Measurements from ENCODE around the gene RAB3IL1. TPM values are rescaled to one million over a fixed set of nuclear protein-coding genes. Genes with fewer than 3 reads are reported as not detected.

Gene RAB3IL1
- total and polyA plus RNA-seq, 8 donors: 9.3 to 15.4 (median 11.1) TPM

GRCh38 chr11:61851900-61852295 lies 65.5 kb downstream of the RAB3IL1 start:
- no peak for TF ChIP-seq CTCF (IDR thresholded peaks at IDR 0.05)
- Histone ChIP-seq H3K4me3 (no peak overlapping the region), H3K9me3 (no peaks in the 10 kb centered on the region), H3K27ac (no peak overlapping the region), H3K36me3 (peaks cover 0 to 85% of the 10 kb centered on the region in 2 donors), H3K27me3 (no peaks in the 10 kb centered on the region), H3K4me1 (no peaks in the 10 kb centered on the region)
- DNase-seq (no peak), ATAC-seq (no peak)
- intact Hi-C loops (cut with DNase I): no loop called here

GRCh38 chr11:61851113-61851899 lies 66.1 kb downstream of the RAB3IL1 start:
- DNase-seq: no peak
- Histone ChIP-seq H3K9me3 (no peaks in the 10 kb centered on the region), H3K27me3 (no peaks in the 10 kb centered on the region), H3K4me3 (no peak overlapping the region), H3K36me3 (peaks cover 0 to 85% of the 10 kb centered on the region in 2 donors), H3K27ac (no peak overlapping the region), H3K4me1 (no peaks in the 10 kb centered on the region)
- intact Hi-C loops (cut with DNase I): no loop called here
- no peak for ATAC-seq
- TF ChIP-seq CTCF (IDR thresholded peaks at IDR 0.05): no peak

GRCh38 chr11:61850687-61851086 lies 66.7 kb downstream of the RAB3IL1 start:
- no peaks in the 10 kb centered on the region for H3K27me3 ChIP-seq
- TF ChIP-seq CTCF (IDR thresholded peaks at IDR 0.05): no peak
- intact Hi-C loops (cut with DNase I): no loop called here

GRCh38 chr11:61848631-61849030 lies 68.7 kb downstream of the RAB3IL1 start:
- Histone ChIP-seq H3K4me3 (no peak overlapping the region), H3K9me3 (no peaks in the 10 kb centered on the region), H3K4me1 (no peaks in the 10 kb centered on the region), H3K27me3 (no peaks in the 10 kb centered on the region), H3K36me3 (peaks cover 0 to 79% of the 10 kb centered on the region in 2 donors), H3K27ac (no peak overlapping the region)
- DNase-seq: no peak
- ATAC-seq: no peak
- TF ChIP-seq CTCF (IDR thresholded peaks at IDR 0.05): no peak
- intact Hi-C loops (cut with DNase I): no loop called here

More at GRCh38 chr11:61850687-61851086, 66.7 kb downstream of the RAB3IL1 start:
- H3K4me1 ChIP-seq: no peaks in the 10 kb centered on the region
- DNase-seq: no peak
- H3K36me3 ChIP-seq: peaks cover 0 to 80% of the 10 kb centered on the region in 2 donors
- H3K4me3 ChIP-seq: no peak overlapping the region
- no peak for ATAC-seq
- H3K27ac ChIP-seq: no peak overlapping the region
- H3K9me3 ChIP-seq: no peaks in the 10 kb centered on the region

GRCh38 chr11:61847914-61848581 lies 69.3 kb downstream of the RAB3IL1 start:
- Histone ChIP-seq H3K36me3 (peaks cover 0 to 82% of the 10 kb centered on the region in 2 donors), H3K4me3 (no peak overlapping the region), H3K4me1 (no peaks in the 10 kb centered on the region), H3K9me3 (no peaks in the 10 kb centered on the region), H3K27ac (no peak overlapping the region), H3K27me3 (no peaks in the 10 kb centered on the region)
- TF ChIP-seq CTCF (IDR thresholded peaks at IDR 0.05): no peak
- DNase-seq (no peak), ATAC-seq (no peak)
- intact Hi-C loops (cut with DNase I): no loop called here
